Activated CD8-positive, alpha-beta memory T cell treated with anti-CD3 and anti-CD28 coated beads for 36 hours (primary cell): Measurements from ENCODE around the gene OR10K2. TPM values are rescaled to one million over a fixed set of nuclear protein-coding genes. Genes with fewer than 3 reads are reported as not detected.
"Not testable (repeated sequence)": the region's sequence is repeated elsewhere in the genome, so short reads cannot be mapped to it uniquely, and the experiment has no call there.

ENCODE experiments used
- CTCF ChIA-PET: fragments of 350-600 bp; sonication (Branson Sonifier 250); formaldehyde crosslinking; loops from one replicate; lab custom pipeline; 2021; ENCODE audit warnings: antibody characterized with exemption; lab: Charles Lee
- POLR2A ChIA-PET: fragments of 350-600 bp; sonication (Branson Sonifier 250); formaldehyde crosslinking; loops from one replicate; lab custom pipeline; 2021; ENCODE audit warnings: antibody characterized with exemption; lab: Charles Lee
- total RNA-seq, 2 experiments: library from RNA; stranded (reverse); gene quantifications; one replicate each; pipeline ENCODE4 v1.2.3, GENCODE V29; 2021

OR10K2 gene, protein sequence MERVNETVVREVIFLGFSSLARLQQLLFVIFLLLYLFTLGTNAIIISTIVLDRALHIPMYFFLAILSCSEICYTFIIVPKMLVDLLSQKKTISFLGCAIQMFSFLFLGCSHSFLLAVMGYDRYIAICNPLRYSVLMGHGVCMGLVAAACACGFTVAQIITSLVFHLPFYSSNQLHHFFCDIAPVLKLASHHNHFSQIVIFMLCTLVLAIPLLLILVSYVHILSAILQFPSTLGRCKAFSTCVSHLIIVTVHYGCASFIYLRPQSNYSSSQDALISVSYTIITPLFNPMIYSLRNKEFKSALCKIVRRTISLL
- total RNA-seq, result not detected

GRCh38 chr1:158426137-158426536 lies at the start of gene OR10K2:
TSS of gene OR10K2 (minus strand) at chr1:158426237. CDS start at chr1:158420866, 5,371 bp downstream.
- ChIA-PET CTCF (no interaction called here), POLR2A (no interaction called here)

- POLR2A ChIA-PET, result no interaction called here
Observed at GRCh38 chr1:158471920-158472319, 45.9 kb upstream of the OR10K2 start, which contains the start of gene OR10R2. TSS of gene OR10R2 (plus strand) at chr1:158472220. CDS start at chr1:158472326, 106 bp downstream.

DNA sequence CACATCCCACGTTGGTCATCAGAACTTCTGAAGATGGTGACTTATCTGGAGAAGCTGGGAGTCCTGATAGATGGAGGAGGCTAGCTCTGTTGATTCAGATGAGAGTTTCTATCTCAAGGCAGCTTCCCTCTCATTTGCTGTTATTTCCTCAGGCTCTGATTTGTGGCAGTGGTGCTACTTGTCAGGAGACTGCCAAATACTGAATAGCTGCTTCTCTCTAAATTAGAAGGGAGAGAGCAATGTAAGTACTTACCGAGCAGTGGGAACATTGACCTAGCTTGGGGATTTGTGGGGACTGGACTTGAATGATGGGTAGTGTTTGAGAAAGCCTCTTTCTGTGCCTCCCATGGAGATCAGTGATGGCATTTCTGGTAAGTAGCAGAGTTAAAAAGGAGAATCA lies 35.5 kb upstream of the OR10K2 start, which contains the start of gene OR10K1:
Gene OR10K1, plus strand, starts transcription at position 301 of the 400 bp plus-strand sequence. CDS start 3,728 bp downstream, outside the sequence.
- POLR2A ChIA-PET, result no interaction called here
- CTCF ChIA-PET, result no interaction called here

More at GRCh38 chr1:158471920-158472319, 45.9 kb upstream of the OR10K2 start, which contains the start of gene OR10R2:
- CTCF ChIA-PET, result no interaction called here

DNA sequence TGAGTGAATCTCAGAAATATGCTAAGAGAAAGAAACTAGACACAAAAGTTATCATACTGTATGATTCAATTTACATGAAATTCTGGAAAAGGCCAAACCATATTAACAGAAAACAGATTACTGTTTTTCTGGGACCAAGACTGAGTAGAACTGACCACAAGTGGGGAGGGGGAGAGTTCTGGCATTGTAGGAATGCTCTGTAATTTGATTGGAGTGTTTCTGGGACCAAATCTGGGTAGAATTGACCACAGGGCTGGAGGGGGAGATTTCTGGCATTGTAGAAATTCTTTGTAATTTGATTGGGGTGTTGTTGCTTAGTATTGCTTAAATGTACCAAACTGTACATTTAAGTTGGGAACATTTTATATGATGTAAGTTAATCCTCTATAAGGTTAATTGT lies 32.2 kb upstream of the OR10K2 start:
- ChIA-PET POLR2A (no interaction called here), CTCF (no interaction called here)

DNA sequence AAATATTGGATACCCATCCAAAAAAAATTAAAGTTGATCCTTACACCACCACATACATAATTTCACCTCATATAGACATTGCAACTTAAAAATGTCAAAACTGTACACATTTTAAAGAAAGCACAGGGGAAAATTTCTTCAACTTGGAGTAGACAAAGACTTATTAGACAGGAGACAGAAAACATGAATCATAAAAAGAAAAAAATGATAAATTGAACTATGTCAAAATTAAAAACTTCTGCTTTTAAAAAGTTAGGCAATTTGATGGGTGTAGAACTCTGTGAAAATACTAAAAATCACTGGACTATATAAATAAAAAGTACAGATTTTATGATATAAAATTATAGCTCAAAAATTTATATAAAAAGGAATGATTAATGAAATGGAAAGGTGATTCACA lies 31.2 kb upstream of the OR10K2 start:
- ChIA-PET POLR2A (no interaction called here), CTCF (no interaction called here)

- CTCF ChIA-PET, result no interaction called here
- POLR2A ChIA-PET, result no interaction called here
Observed at GRCh38 chr1:158454537-158454936, 28.5 kb upstream of the OR10K2 start.

DNA sequence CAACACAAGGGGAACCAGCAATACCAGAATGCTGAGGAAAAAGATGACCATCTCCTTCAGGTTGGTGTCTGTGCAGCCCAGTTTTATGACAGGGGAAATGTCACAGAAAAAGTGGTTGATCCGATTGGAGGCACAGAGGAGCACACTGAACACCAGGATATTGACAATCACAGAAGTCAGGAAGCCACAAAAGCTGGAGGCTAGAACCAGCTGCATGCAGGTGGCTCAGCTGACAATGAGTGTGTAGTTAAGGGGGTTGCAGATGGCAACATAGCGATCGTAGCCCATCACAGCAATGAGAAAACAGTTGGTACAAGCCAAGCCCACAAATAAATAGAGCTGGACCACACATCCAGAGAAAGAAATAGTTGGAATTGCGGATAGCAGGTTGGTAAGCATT lies 19.3 kb upstream of the OR10K2 start:
- CTCF ChIA-PET, result no interaction called here
- POLR2A ChIA-PET, result no interaction called here

- ChIA-PET CTCF (no interaction called here), POLR2A (no interaction called here)
Observed at GRCh38 chr1:158434741-158435140, 8.7 kb upstream of the OR10K2 start.

- POLR2A ChIA-PET, result not testable (repeated sequence)
Observed at GRCh38 chr1:158430163-158430562, 4.1 kb upstream of the OR10K2 start.

GRCh38 chr1:158425027-158425426 lies 1.0 kb downstream of the OR10K2 start:
- ChIA-PET CTCF (no interaction called here), POLR2A (no interaction called here)

More at GRCh38 chr1:158430163-158430562, 4.1 kb upstream of the OR10K2 start:
- CTCF ChIA-PET, result not testable (repeated sequence)

GRCh38 chr1:158422212-158422611 lies 3.8 kb downstream of the OR10K2 start:
- ChIA-PET POLR2A (no interaction called here), CTCF (no interaction called here)

DNA sequence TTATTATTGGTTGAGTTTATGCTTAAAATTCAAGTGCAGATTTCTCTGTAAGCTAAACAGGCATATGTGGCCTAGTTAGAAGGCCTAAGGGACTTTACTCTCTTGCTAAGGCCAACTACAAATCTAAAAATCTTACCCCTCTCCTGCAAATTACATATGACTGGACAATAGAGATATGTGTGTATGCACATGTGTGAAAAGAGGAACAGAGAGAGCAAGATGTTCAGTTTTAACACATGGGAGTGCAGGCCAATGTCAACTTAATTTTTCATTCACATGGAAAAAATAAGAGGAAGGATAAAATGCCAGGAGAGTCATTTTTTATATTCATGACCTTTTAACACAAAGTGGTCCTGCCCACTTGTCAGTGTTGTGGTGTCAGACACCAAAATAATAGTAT lies 8.5 kb downstream of the OR10K2 start:
- ChIA-PET POLR2A (no interaction called here), CTCF (no interaction called here)

DNA sequence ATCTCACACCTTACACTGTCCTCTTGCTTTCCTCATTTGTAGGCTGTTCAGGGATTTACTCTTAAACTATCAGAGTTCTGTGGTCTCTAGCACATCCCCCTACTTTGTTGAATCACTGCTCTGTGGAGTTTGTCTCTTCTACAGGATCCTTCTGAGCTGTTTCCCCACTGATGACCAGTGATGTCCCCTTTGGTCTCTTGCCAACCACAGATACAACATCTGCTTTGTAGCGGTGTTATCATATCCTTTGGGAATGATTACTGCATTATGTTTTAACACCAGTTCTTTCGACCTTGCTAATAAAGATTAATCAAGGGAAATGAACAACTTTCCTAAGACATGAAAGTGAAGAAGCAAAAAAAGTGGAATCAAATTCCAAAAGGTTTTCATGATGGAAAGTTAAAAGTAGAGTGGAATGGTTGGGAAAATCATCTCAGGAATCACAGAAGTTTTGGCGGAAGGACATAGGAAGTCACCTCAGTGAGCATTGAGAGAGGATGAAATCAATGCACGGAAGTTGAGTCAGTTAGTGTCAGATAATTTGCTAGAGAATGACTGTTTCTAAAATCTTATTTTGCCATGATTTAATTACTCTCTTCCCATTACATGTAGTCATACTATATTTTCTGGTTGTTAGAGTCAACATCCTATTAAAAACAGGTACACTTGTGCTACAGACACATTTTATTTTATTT lies 11.2 kb downstream of the OR10K2 start:
- CTCF ChIA-PET, result no interaction called here
- POLR2A ChIA-PET, result no interaction called here

GRCh38 chr1:158407092-158407491 lies 18.9 kb downstream of the OR10K2 start:
- ChIA-PET CTCF (no interaction called here), POLR2A (no interaction called here)

DNA sequence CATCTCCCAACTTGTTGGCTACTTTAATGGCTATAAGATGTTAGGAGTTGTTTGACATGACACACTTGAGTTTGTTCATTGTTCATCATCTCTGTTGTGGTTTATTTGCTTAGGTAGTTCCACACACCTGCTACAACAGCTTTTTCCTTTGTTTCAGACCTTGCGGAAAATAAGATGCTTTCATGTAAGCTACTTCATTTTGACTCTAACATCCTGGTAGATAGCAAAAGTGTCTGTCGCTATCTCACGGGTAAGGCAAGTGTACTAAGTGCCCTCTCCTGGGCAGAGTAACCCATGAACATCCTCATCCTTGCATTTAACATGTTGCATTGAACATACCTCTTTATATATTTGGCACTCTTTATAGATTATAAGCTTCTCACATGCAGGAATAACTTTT lies 25.2 kb downstream of the OR10K2 start:
- ChIA-PET CTCF (interaction anchor here (0.6 kb wide), 1 partner anchor 593 kb away, joined by 3 read pairs; no protein-coding TSS in a partner anchor), POLR2A (no interaction called here)

DNA sequence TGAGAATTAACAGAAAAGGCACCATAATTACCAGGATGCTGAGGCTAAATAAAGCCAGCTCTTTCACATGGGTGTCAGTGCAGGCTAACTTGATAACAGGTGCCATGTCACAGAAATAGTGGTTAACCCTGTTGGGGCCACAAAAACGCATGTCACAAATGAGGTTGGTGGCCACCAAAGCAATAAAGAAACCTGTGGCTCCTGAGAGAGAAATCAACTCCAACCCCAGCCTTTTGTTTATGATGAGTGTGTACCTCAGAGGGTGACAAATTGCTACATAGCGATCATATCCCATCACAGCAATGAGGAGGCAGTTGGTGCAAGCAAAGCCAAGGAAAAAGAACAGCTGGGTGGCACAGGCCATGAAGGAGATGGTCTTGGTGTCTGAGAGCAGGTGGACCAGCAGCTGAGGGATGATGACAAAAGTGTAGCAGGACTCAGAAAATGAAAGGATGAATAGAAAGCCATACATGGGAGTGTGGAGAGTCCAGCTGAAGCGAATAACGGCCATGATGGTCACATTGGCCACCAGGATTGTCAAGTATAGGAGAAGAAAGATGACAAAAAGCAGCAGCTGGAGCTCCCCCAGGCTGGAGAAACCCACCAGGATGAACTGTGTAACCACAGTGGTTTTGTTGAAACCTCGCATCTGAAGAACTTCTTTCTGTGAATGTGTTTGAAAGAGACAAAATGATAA lies 27.1 kb downstream of the OR10K2 start, which contains the start of gene OR10T2:
Gene OR10T2, minus strand, starts transcription at position 649 of the 697 bp plus-strand sequence. Its CDS starts 0 bp downstream, at position 649.
- POLR2A ChIA-PET, result no interaction called here
- CTCF ChIA-PET, result no interaction called here

DNA sequence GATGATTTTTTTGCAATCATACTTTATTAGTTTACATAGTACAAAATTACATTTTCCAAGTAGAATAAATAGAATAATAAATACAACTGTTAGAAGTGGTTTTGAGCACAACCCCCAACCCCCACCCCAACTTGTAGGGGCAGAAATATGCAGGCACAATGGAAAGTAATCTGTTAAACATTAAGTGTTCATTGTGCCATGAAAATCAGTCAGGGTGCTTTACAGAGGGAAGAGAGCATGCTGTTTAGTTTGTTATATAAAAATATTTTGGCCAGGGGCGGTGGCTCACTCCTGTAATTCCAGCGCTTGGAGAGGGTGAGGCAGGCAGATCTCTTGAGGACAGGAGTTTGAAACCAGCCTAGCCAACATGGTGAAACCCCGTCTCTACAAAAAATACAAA lies 29.4 kb downstream of the OR10K2 start:
- CTCF ChIA-PET, result no interaction called here

DNA sequence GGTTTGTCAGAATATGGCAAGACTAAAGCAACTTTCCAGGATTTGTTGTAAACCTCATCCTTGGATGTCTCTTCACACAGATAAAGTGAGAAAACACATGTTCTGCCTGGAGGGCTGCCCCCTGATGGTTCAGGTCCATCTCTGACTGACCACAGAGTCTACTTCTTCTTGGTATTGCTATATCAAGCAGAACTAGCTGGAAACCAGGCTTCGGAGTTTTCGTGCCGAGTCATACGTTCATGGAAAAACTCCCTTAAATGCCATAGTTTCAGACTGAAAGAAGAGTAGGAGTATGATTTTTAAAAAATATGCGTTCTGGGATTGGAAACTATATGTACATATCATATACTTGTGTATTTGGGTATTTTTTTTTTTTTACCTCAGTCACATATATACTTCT lies 32.6 kb downstream of the OR10K2 start:
- ChIA-PET CTCF (no interaction called here), POLR2A (no interaction called here)

More for the DNA sequence above, 29.4 kb downstream of the OR10K2 start:
- POLR2A ChIA-PET, result no interaction called here

DNA sequence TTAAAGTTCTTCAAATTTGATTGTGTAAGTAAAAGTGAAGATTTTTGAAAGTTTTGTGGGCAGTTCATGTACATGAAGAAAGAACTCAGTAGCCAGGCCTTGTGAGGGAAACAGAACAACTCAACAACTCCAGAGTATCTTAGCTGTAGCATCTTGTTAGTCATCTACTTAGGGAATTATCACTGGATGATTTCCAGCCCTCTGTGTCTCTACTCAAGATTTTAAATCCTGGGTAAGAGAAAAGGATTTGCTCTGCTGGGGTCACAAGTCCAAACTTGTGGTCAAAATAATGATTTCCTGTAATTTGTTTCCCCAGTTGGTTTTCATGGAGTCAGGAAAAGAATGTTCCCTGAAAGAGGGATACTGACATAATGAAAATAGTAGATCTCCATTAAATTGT lies 34.9 kb downstream of the OR10K2 start:
- CTCF ChIA-PET, result no interaction called here
- POLR2A ChIA-PET, result no interaction called here

DNA sequence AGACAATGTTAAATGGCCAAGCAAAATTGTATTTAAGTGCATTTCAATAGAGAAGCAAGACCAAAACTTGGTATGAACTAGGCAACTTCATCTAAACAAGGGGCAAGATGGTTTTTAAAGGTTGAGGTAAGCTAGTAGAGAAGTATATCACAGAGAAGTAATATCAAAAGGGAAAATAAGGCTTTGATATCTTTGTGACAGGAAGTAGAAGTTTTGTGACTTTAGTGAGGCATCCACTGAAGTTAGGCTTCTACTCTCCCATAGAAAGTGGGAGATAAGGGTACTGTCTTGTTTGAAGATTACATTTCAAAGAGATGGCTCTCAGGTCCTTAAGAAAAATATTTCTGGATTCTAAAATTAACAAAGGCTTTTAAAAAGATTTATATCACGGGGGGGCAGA lies 35.7 kb downstream of the OR10K2 start:
- CTCF ChIA-PET, result no interaction called here
- POLR2A ChIA-PET, result no interaction called here
